Measurements from ENCODE around the gene RORB.
A peak's percentile ranks its signal among the peaks of the same experiment; 100 is the strongest.

Gene RORB
- 0 to 0.88 (median 0) reads per million in 9 experiments for total RNA-seq

- H3K27me3 Mint-ChIP-seq: peaks cover 35 to 52% of the 10 kb centered on the region in 2 donors
- DNase-seq (peak in 2 of 3 experiments; percentile 35 to 39), ATAC-seq (replicated peaks) (peak; percentile 78)
- peaks cover 14% of the 10 kb centered on the region for H3K36me3 Mint-ChIP-seq (ENCODE audit: insufficient read depth)
- peaks cover 15 to 16% of the 10 kb centered on the region in 2 donors for H3K4me1 Mint-ChIP-seq (ENCODE audit: low read depth in 2 of 2)
- peaks cover 0 to 3% of the 10 kb centered on the region in 2 donors for H3K9me3 Mint-ChIP-seq
- peak within 1 kb of the TSS; percentile 79 to 83 for H3K4me3 Mint-ChIP-seq
- H3K27ac Mint-ChIP-seq: peak within 1 kb of the TSS; percentile 84 to 86
Observed at GRCh38 chr9:74496819-74497747, at the start of gene RORB. RORB (plus strand) TSS chr9:74497335; CDS start chr9:74497977, 642 bp downstream.

GRCh38 chr9:74447451-74448193 is 49.5 kb upstream of the RORB start:
- DNase-seq (no peak), ATAC-seq (replicated peaks) (no peak)
- no peak overlapping the region for H3K27ac Mint-ChIP-seq
- no peaks in the 10 kb centered on the region for H3K4me1 Mint-ChIP-seq (ENCODE audit: low read depth in 2 of 2)
- no peaks in the 10 kb centered on the region for H3K27me3 Mint-ChIP-seq
- peaks cover 0 to 11% of the 10 kb centered on the region in 2 donors for H3K9me3 Mint-ChIP-seq
- no peak overlapping the region for H3K4me3 Mint-ChIP-seq
- no peaks in the 10 kb centered on the region for H3K36me3 Mint-ChIP-seq (ENCODE audit: insufficient read depth)

- Mint-ChIP-seq H3K36me3 (ENCODE audit: insufficient read depth) (no peaks in the 10 kb centered on the region), H3K9me3 (peaks cover 0 to 11% of the 10 kb centered on the region in 2 donors), H3K27ac (no peak overlapping the region)
Observed at GRCh38 chr9:74449060-74449459, 48.1 kb upstream of the RORB start.

GRCh38 chr9:74458832-74459231 is 38.3 kb upstream of the RORB start:
- H3K4me1 Mint-ChIP-seq (ENCODE audit: low read depth in 2 of 2): no peaks in the 10 kb centered on the region
- ATAC-seq (replicated peaks): no peak
- no peaks in the 10 kb centered on the region for H3K9me3 Mint-ChIP-seq
- H3K27ac Mint-ChIP-seq: no peak overlapping the region
- DNase-seq: no peak
- H3K36me3 Mint-ChIP-seq (ENCODE audit: insufficient read depth): no peaks in the 10 kb centered on the region
- H3K27me3 Mint-ChIP-seq: no peaks in the 10 kb centered on the region
- H3K4me3 Mint-ChIP-seq: no peak overlapping the region

More at GRCh38 chr9:74449060-74449459, 48.1 kb upstream of the RORB start:
- Mint-ChIP-seq H3K4me3 (no peak overlapping the region), H3K27me3 (no peaks in the 10 kb centered on the region), H3K4me1 (ENCODE audit: low read depth in 2 of 2) (no peaks in the 10 kb centered on the region)
- DNase-seq (no peak), ATAC-seq (replicated peaks) (no peak)

- no peak for DNase-seq
- H3K4me1 Mint-ChIP-seq (ENCODE audit: low read depth in 2 of 2): no peaks in the 10 kb centered on the region
Observed at GRCh38 chr9:74463825-74464224, 33.3 kb upstream of the RORB start.

GRCh38 chr9:74478606-74479005 is 18.5 kb upstream of the RORB start:
- DNase-seq: no peak
- Mint-ChIP-seq H3K4me3 (no peak overlapping the region), H3K4me1 (ENCODE audit: low read depth in 2 of 2) (no peaks in the 10 kb centered on the region), H3K27me3 (no peaks in the 10 kb centered on the region), H3K27ac (no peak overlapping the region), H3K36me3 (ENCODE audit: insufficient read depth) (no peaks in the 10 kb centered on the region), H3K9me3 (peaks cover 0 to 6% of the 10 kb centered on the region in 2 donors)
- no peak for ATAC-seq (replicated peaks)

More at GRCh38 chr9:74463825-74464224, 33.3 kb upstream of the RORB start:
- Mint-ChIP-seq H3K36me3 (ENCODE audit: insufficient read depth) (no peaks in the 10 kb centered on the region), H3K9me3 (no peaks in the 10 kb centered on the region), H3K27me3 (no peaks in the 10 kb centered on the region), H3K27ac (no peak overlapping the region), H3K4me3 (no peak overlapping the region)
- no peak for ATAC-seq (replicated peaks)

GRCh38 chr9:74479711-74480110 is 17.4 kb upstream of the RORB start:
- no peak for DNase-seq
- Mint-ChIP-seq H3K36me3 (ENCODE audit: insufficient read depth) (no peaks in the 10 kb centered on the region), H3K4me1 (ENCODE audit: low read depth in 2 of 2) (no peaks in the 10 kb centered on the region), H3K9me3 (peaks cover 0 to 6% of the 10 kb centered on the region in 2 donors), H3K27me3 (no peaks in the 10 kb centered on the region), H3K4me3 (no peak overlapping the region), H3K27ac (no peak overlapping the region)
- ATAC-seq (replicated peaks): no peak

- no peak for ATAC-seq (replicated peaks)
- no peaks in the 10 kb centered on the region for H3K36me3 Mint-ChIP-seq (ENCODE audit: insufficient read depth)
Observed at GRCh38 chr9:74487395-74487794, 9.7 kb upstream of the RORB start.

GRCh38 chr9:74493512-74493911 is 3.6 kb upstream of the RORB start:
- no peak overlapping the region for H3K4me3 Mint-ChIP-seq
- DNase-seq: no peak
- H3K36me3 Mint-ChIP-seq (ENCODE audit: insufficient read depth): peaks cover 7% of the 10 kb centered on the region
- H3K4me1 Mint-ChIP-seq (ENCODE audit: low read depth in 2 of 2): peaks cover 5 to 16% of the 10 kb centered on the region in 2 donors
- H3K9me3 Mint-ChIP-seq: no peaks in the 10 kb centered on the region
- peaks cover 16 to 19% of the 10 kb centered on the region in 2 donors for H3K27me3 Mint-ChIP-seq
- H3K27ac Mint-ChIP-seq: no peak overlapping the region
- no peak for ATAC-seq (replicated peaks)

More at GRCh38 chr9:74487395-74487794, 9.7 kb upstream of the RORB start:
- Mint-ChIP-seq H3K4me1 (ENCODE audit: low read depth in 2 of 2) (no peaks in the 10 kb centered on the region), H3K27me3 (no peaks in the 10 kb centered on the region), H3K4me3 (no peak overlapping the region), H3K9me3 (no peaks in the 10 kb centered on the region), H3K27ac (no peak overlapping the region)
- DNase-seq: no peak

GRCh38 chr9:74494490-74494889 is 2.6 kb upstream of the RORB start:
- Mint-ChIP-seq H3K9me3 (peaks cover 0 to 3% of the 10 kb centered on the region in 2 donors), H3K27ac (no peak overlapping the region), H3K36me3 (ENCODE audit: insufficient read depth) (peaks cover 12% of the 10 kb centered on the region), H3K4me1 (ENCODE audit: low read depth in 2 of 2) (peaks cover 12 to 16% of the 10 kb centered on the region in 2 donors), H3K27me3 (peaks cover 24 to 29% of the 10 kb centered on the region in 2 donors), H3K4me3 (no peak overlapping the region)
- DNase-seq (no peak), ATAC-seq (replicated peaks) (no peak)

GRCh38 chr9:74496406-74496805 is 729 bp upstream of the RORB start:
- H3K27ac Mint-ChIP-seq: no peak overlapping the region
- peak overlapping the region; percentile 79 to 83 for H3K4me3 Mint-ChIP-seq
- H3K27me3 Mint-ChIP-seq: peaks cover 35 to 48% of the 10 kb centered on the region in 2 donors
- peaks cover 14% of the 10 kb centered on the region for H3K36me3 Mint-ChIP-seq (ENCODE audit: insufficient read depth)
- H3K4me1 Mint-ChIP-seq (ENCODE audit: low read depth in 2 of 2): peaks cover 15 to 16% of the 10 kb centered on the region in 2 donors
- DNase-seq (no peak), ATAC-seq (replicated peaks) (peak; percentile 4)
- H3K9me3 Mint-ChIP-seq: peaks cover 0 to 3% of the 10 kb centered on the region in 2 donors

GRCh38 chr9:74497748-74498620 is 849 bp downstream of the RORB start:
- H3K4me1 Mint-ChIP-seq (ENCODE audit: low read depth in 2 of 2): peaks cover 15 to 16% of the 10 kb centered on the region in 2 donors
- H3K27me3 Mint-ChIP-seq: peaks cover 35 to 52% of the 10 kb centered on the region in 2 donors
- H3K4me3 Mint-ChIP-seq: peak overlapping the region; percentile 79 to 83
- H3K9me3 Mint-ChIP-seq: peaks cover 0 to 3% of the 10 kb centered on the region in 2 donors
- peak; percentile 31 for ATAC-seq (replicated peaks)
- peak overlapping the region; percentile 84 to 86 for H3K27ac Mint-ChIP-seq
- H3K36me3 Mint-ChIP-seq (ENCODE audit: insufficient read depth): peaks cover 14% of the 10 kb centered on the region
- DNase-seq: no peak

All from effector memory CD8-positive, alpha-beta T cell (primary cell).